Duodenal mucosa (tissue), 2 donors: Measurements from ENCODE around the gene WBP2NL.

Source experiments
- H3K27ac ChIP-seq: one replicate; pipeline ENCODE4 v1.7.0; 2013; ENCODE audit warnings: low read depth, low read length
- H3K27me3 ChIP-seq, 2 donors: one replicate each; pipeline ENCODE4 v1.7.0; 2013; ENCODE audit warnings: low read length in 2 of 2, control low read depth in 1 of 2; ENCODE audit not compliant: insufficient read depth in 2 of 2, control insufficient read depth in 1 of 2
- H3K36me3 ChIP-seq, 2 donors: one replicate each; pipeline ENCODE4 v1.7.0; 2013; ENCODE audit warnings: low read length in 2 of 2, control low read depth in 1 of 2; ENCODE audit not compliant: insufficient read depth in 2 of 2, control insufficient read depth in 1 of 2
- H3K4me1 ChIP-seq, 2 donors: one replicate each; pipeline ENCODE4 v1.7.0; 2013; ENCODE audit warnings: low read length in 2 of 2, control low read depth in 1 of 2; ENCODE audit not compliant: insufficient read depth in 2 of 2, control insufficient read depth in 1 of 2
- H3K4me3 ChIP-seq, 2 donors: one replicate each; pipeline ENCODE4 v1.7.0; 2013; ENCODE audit warnings: low read length in 2 of 2, low read depth in 1 of 2
- H3K9ac ChIP-seq, 2 donors: one replicate each; pipeline ENCODE4 v1.7.0; 2013; ENCODE audit warnings: low read length in 2 of 2, low read depth in 1 of 2
- H3K9me3 ChIP-seq, 2 donors: one replicate each; pipeline ENCODE4 v1.7.0; 2013; ENCODE audit warnings: low read length in 2 of 2, control low read depth in 1 of 2; ENCODE audit not compliant: control insufficient read depth in 1 of 2

The WBP2NL gene

GRCh38 chr22:42061041-42061440 is 62.5 kb downstream of the WBP2NL start:
- no peak overlapping the region for H3K27ac ChIP-seq
- H3K4me3 ChIP-seq, result no peak overlapping the region
- peaks cover 29 to 49% of the 10 kb centered on the region in 2 donors for H3K36me3 ChIP-seq
- H3K4me1 ChIP-seq, result peaks cover 8 to 9% of the 10 kb centered on the region in 2 donors
- H3K27me3 ChIP-seq, result no peaks in the 10 kb centered on the region
- peaks cover 4 to 8% of the 10 kb centered on the region in 2 donors for H3K9me3 ChIP-seq
- H3K9ac ChIP-seq, result no peak overlapping the region

GRCh38 chr22:42062506-42063170 is 64.0 kb downstream of the WBP2NL start:
- Histone ChIP-seq H3K9me3 (no peaks in the 10 kb centered on the region), H3K9ac (no peak overlapping the region), H3K36me3 (peaks cover 42 to 64% of the 10 kb centered on the region in 2 donors), H3K4me3 (no peak overlapping the region), H3K27ac (no peak overlapping the region), H3K27me3 (no peaks in the 10 kb centered on the region), H3K4me1 (peaks cover 8 to 9% of the 10 kb centered on the region in 2 donors)

- Histone ChIP-seq H3K27me3 (no peaks in the 10 kb centered on the region), H3K4me1 (peaks cover 9 to 11% of the 10 kb centered on the region in 2 donors), H3K36me3 (peaks cover 35 to 59% of the 10 kb centered on the region in 2 donors), H3K27ac (no peak overlapping the region), H3K9ac (no peak overlapping the region), H3K9me3 (no peaks in the 10 kb centered on the region), H3K4me3 (no peak overlapping the region)
Observed at GRCh38 chr22:42064629-42065028, 66.0 kb downstream of the WBP2NL start.

GRCh38 chr22:42065438-42066125 is 67.0 kb downstream of the WBP2NL start:
- Histone ChIP-seq H3K9ac (no peak overlapping the region), H3K27me3 (no peaks in the 10 kb centered on the region), H3K9me3 (no peaks in the 10 kb centered on the region), H3K27ac (no peak overlapping the region), H3K4me1 (peaks cover 17% of the 10 kb centered on the region in 2 donors), H3K36me3 (peaks cover 28 to 50% of the 10 kb centered on the region in 2 donors), H3K4me3 (no peak overlapping the region)

- Histone ChIP-seq H3K27ac (no peak overlapping the region), H3K4me3 (no peak overlapping the region), H3K36me3 (peaks cover 21 to 43% of the 10 kb centered on the region in 2 donors), H3K4me1 (peaks cover 19 to 20% of the 10 kb centered on the region in 2 donors), H3K9me3 (no peaks in the 10 kb centered on the region), H3K27me3 (no peaks in the 10 kb centered on the region), H3K9ac (no peak overlapping the region)
Observed at GRCh38 chr22:42066126-42066761, 67.7 kb downstream of the WBP2NL start.

GRCh38 chr22:42066937-42067336 is 68.3 kb downstream of the WBP2NL start:
- Histone ChIP-seq H3K27ac (no peak overlapping the region), H3K4me3 (no peak overlapping the region), H3K9me3 (no peaks in the 10 kb centered on the region), H3K9ac (no peak overlapping the region), H3K36me3 (peaks cover 18 to 42% of the 10 kb centered on the region in 2 donors), H3K27me3 (no peaks in the 10 kb centered on the region), H3K4me1 (peaks cover 24 to 25% of the 10 kb centered on the region in 2 donors)

GRCh38 chr22:42067671-42068251 is 69.2 kb downstream of the WBP2NL start:
- no peak overlapping the region for H3K4me3 ChIP-seq
- H3K4me1 ChIP-seq, result peaks cover 24 to 25% of the 10 kb centered on the region in 2 donors
- H3K36me3 ChIP-seq, result peaks cover 16 to 34% of the 10 kb centered on the region in 2 donors
- H3K9ac ChIP-seq, result no peak overlapping the region
- H3K9me3 ChIP-seq, result no peaks in the 10 kb centered on the region
- H3K27ac ChIP-seq, result no peak overlapping the region
- no peaks in the 10 kb centered on the region for H3K27me3 ChIP-seq

GRCh38 chr22:42068291-42068690 is 69.7 kb downstream of the WBP2NL start:
- no peak overlapping the region for H3K27ac ChIP-seq
- H3K9ac ChIP-seq, result no peak overlapping the region
- H3K27me3 ChIP-seq, result no peaks in the 10 kb centered on the region
- no peaks in the 10 kb centered on the region for H3K9me3 ChIP-seq
- peaks cover 14 to 34% of the 10 kb centered on the region in 2 donors for H3K36me3 ChIP-seq
- no peak overlapping the region for H3K4me3 ChIP-seq
- H3K4me1 ChIP-seq, result peaks cover 24 to 27% of the 10 kb centered on the region in 2 donors

- Histone ChIP-seq H3K4me3 (peak overlapping the region; percentile 75 to 79), H3K4me1 (peaks cover 31% of the 10 kb centered on the region in 2 donors), H3K9me3 (no peaks in the 10 kb centered on the region), H3K27me3 (no peaks in the 10 kb centered on the region), H3K27ac (peak overlapping the region; percentile 92), H3K9ac (peak overlapping the region; percentile 84 to 85), H3K36me3 (peaks cover 14 to 33% of the 10 kb centered on the region in 2 donors)
Observed at GRCh38 chr22:42069801-42070516, 71.4 kb downstream of the WBP2NL start.
